Transverse colon (tissue), 4 donors: ENCODE results near the gene SPATA31D3. TPM values are rescaled to one million over a fixed set of nuclear protein-coding genes. Genes with fewer than 3 reads are reported as not detected.
"Not testable (repeated sequence)": the region's sequence is repeated elsewhere in the genome, so short reads cannot be mapped to it uniquely, and the experiment has no call there.

ENCODE experiments used
- DNase-seq: peaks from one replicate; pipeline ENCODE4 v3.0.0-alpha.2; 2019
- H3K27ac ChIP-seq, 4 donors: fragments of 200-600 bp; sonication (generic); 2 replicates each; pipeline ENCODE4 v1.5.1; 2016 to 2018; ENCODE audit warnings: inconsistent platforms in 4 of 4
- H3K27me3 ChIP-seq: fragments of 200-600 bp; sonication (generic); 2 replicates; pipeline ENCODE4 v1.5.1; 2017; ENCODE audit warnings: inconsistent platforms
- H3K36me3 ChIP-seq, 4 donors: fragments of 200-600 bp; sonication (generic); 2 replicates each; pipeline ENCODE4 v1.5.1; 2017 to 2019; ENCODE audit warnings: inconsistent platforms in 4 of 4
- H3K4me1 ChIP-seq, 4 donors: fragments of 200-600 bp; sonication (generic); 2 replicates each; pipeline ENCODE4 v1.5.1; 2017 to 2020; ENCODE audit warnings: inconsistent platforms in 4 of 4
- H3K4me3 ChIP-seq, 4 donors: fragments of 200-600 bp; sonication (generic); 1 replicate in 1 of 4; 2 replicates in 3 of 4; pipeline versions ENCODE4 v1.5.1 to v1.6.1; 2017 to 2019; ENCODE audit warnings: inconsistent platforms in 4 of 4
- H3K9me3 ChIP-seq, 2 donors: fragments of 200-600 bp; sonication (generic); 2 replicates each; pipeline ENCODE4 v1.5.1; 2017 to 2019; ENCODE audit warnings: inconsistent platforms in 2 of 2
- EP300 ChIP-seq: sonication (generic); formaldehyde crosslinking; IDR thresholded peaks from one replicate; pipeline ENCODE4 v1.6.1; 2017; ENCODE audit warnings: antibody characterized with exemption, low read depth
- POLR2A ChIP-seq: fragments of 450-650 bp; IDR thresholded peaks from one replicate; pipeline ENCODE4 v1.6.1; 2016; ENCODE audit warnings: antibody characterized with exemption, mild to moderate bottlenecking, moderate library complexity
- POLR2AphosphoS5 ChIP-seq, 3 donors: sonication (generic); formaldehyde crosslinking; IDR thresholded peaks; one replicate each; pipeline ENCODE4 v1.6.1; 2016; ENCODE audit warnings: antibody characterized with exemption in 3 of 3
- WGBS, 2 donors: methylation state at CpG; one replicate each; pipeline ENCODE4 v1.1.5; 2018; ENCODE audit warnings: low coverage in 1 of 2; 5-methylcytosine and 5-hydroxymethylcytosine counted together
- in situ Hi-C, 4 donors: fragments of 200-750 bp; cut with MboI; loops; one replicate each; pipeline versions ENCODE4 v1.15.0 to v1.15.1; 2017; ENCODE audit warnings: low sequenced_read_pairs in 3 of 4, low pct_ligation_motif_present in 1 of 4, low pct_unique_long_range_greater_than_20kb in 1 of 4
- intact Hi-C: fragments of 100-400 bp; cut with DNase I; formaldehyde crosslinking; loops from one replicate; pipeline ENCODE4 v1.15.1; 2023; ENCODE audit warnings: low total_unique reads
- total RNA-seq, 4 donors: library from RNA; depleted of rRNA; stranded (reverse); fragments of >200 nt; gene quantifications; one replicate each; pipeline ENCODE4 v1.1.0, GENCODE V29; 2016
- TF ChIP-seq, protein P1 (sequence below), 5 experiments: fragments of 200-600 bp in 3 of 5; fragments of 450-650 bp in 2 of 5; sonication (generic) in 3 of 5; IDR thresholded peaks; 1 replicate in 2 of 5; 2 replicates in 3 of 5; pipeline ENCODE4 v1.5.1; 2016 to 2017; ENCODE audit warnings: antibody characterized with exemption in 5 of 5, inconsistent platforms in 3 of 5, mild to moderate bottlenecking in 2 of 5, moderate library complexity in 1 of 5

SPATA31D3 gene
- total RNA-seq, result not detected

GRCh38 chr9:81943393-81943792, at the start of gene SPATA31D3:
SPATA31D3 (plus strand) TSS chr9:81943500; CDS start chr9:81943586, 86 bp downstream.
- H3K4me1 ChIP-seq, H3K9me3 ChIP-seq, H3K27me3 ChIP-seq, H3K4me3 ChIP-seq, in situ Hi-C loops, H3K27ac ChIP-seq, H3K36me3 ChIP-seq, DNase-seq, intact Hi-C loops: not testable (repeated sequence)
- no CpG with 5 or more reads among the region's 2 CpGs for WGBS, 2 donors

- WGBS, 2 donors, result 71 to 73% methylated on average over 1 to 3 of the region's 3 CpGs
- Histone ChIP-seq H3K36me3 (no peaks in the 10 kb centered on the region), H3K4me3 (no peak overlapping the region), H3K4me1 (peaks cover 0 to 20% (median 6%) of the 10 kb centered on the region in 4 donors), H3K27me3 (no peaks in the 10 kb centered on the region), H3K9me3 (no peaks in the 10 kb centered on the region), H3K27ac (no peak overlapping the region)
- in situ Hi-C loops, result no loop called here
- intact Hi-C loops, result loop anchor here (5.0 kb wide), 1 partner anchor 1073 kb away; no protein-coding TSS in a partner anchor
- DNase-seq, result no peak
- TF ChIP-seq, protein P1, sequence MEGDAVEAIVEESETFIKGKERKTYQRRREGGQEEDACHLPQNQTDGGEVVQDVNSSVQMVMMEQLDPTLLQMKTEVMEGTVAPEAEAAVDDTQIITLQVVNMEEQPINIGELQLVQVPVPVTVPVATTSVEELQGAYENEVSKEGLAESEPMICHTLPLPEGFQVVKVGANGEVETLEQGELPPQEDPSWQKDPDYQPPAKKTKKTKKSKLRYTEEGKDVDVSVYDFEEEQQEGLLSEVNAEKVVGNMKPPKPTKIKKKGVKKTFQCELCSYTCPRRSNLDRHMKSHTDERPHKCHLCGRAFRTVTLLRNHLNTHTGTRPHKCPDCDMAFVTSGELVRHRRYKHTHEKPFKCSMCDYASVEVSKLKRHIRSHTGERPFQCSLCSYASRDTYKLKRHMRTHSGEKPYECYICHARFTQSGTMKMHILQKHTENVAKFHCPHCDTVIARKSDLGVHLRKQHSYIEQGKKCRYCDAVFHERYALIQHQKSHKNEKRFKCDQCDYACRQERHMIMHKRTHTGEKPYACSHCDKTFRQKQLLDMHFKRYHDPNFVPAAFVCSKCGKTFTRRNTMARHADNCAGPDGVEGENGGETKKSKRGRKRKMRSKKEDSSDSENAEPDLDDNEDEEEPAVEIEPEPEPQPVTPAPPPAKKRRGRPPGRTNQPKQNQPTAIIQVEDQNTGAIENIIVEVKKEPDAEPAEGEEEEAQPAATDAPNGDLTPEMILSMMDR (IDR thresholded peaks at IDR 0.05), result no peak
- TF ChIP-seq POLR2AphosphoS5 (IDR thresholded peaks at IDR 0.05), result no peak
- no peak for TF ChIP-seq EP300
- TF ChIP-seq POLR2A, result no peak
Measured at GRCh38 chr9:81893929-81894328, 49.4 kb upstream of the SPATA31D3 start.

DNA sequence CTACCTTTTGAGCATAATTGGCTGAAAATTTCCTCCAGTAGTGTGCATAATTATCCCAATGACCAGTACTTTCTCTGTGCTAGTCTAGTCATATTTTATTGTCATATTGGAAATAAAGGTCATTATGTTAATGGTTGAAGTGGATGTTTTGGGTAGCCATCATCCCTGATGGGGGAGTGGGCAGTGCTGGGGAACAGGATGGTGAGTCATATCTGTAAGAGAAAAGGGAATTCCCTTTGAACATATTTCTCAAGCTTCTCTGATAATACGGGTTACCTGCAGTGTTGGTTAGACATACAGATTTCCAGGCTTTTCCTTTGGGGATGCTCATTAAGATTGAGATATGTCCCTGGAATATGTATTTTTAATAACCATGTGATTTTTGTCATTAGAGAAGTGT, 48.4 kb upstream of the SPATA31D3 start:
- Histone ChIP-seq H3K4me1 (peaks cover 0 to 20% (median 6%) of the 10 kb centered on the region in 4 donors), H3K9me3 (no peaks in the 10 kb centered on the region), H3K4me3 (no peak overlapping the region), H3K27ac (no peak overlapping the region), H3K36me3 (no peaks in the 10 kb centered on the region), H3K27me3 (no peaks in the 10 kb centered on the region)
- DNase-seq, result no peak
- 71 to 81% methylated on average over 1 of the region's 1 CpG for WGBS, 2 donors
- in situ Hi-C loops, result no loop called here
- intact Hi-C loops, result loop anchor here (5.0 kb wide), 1 partner anchor 1072 kb away; no protein-coding TSS in a partner anchor
- no peak for TF ChIP-seq POLR2A
- no peak for TF ChIP-seq EP300
- no peak for TF ChIP-seq POLR2AphosphoS5 (IDR thresholded peaks at IDR 0.05)
- TF ChIP-seq, protein P1 (IDR thresholded peaks at IDR 0.05), result no peak

- Histone ChIP-seq H3K27me3 (no peaks in the 10 kb centered on the region), H3K9me3 (no peaks in the 10 kb centered on the region), H3K4me3 (no peak overlapping the region), H3K4me1 (peaks cover 0 to 15% (median 6%) of the 10 kb centered on the region in 4 donors), H3K36me3 (no peaks in the 10 kb centered on the region), H3K27ac (no peak overlapping the region)
- intact Hi-C loops (no loop called here), in situ Hi-C loops (no loop called here)
- no peak for TF ChIP-seq POLR2A
- TF ChIP-seq, protein P1 (IDR thresholded peaks at IDR 0.05), result no peak
- no peak for TF ChIP-seq EP300
- TF ChIP-seq POLR2AphosphoS5 (IDR thresholded peaks at IDR 0.05), result no peak
- no peak for DNase-seq
Measured at GRCh38 chr9:81896070-81896469, 47.2 kb upstream of the SPATA31D3 start.

GRCh38 chr9:81898851-81899250, 44.4 kb upstream of the SPATA31D3 start:
- H3K27ac ChIP-seq, result no peak overlapping the region
- DNase-seq, result no peak

More at GRCh38 chr9:81898851-81899250, 44.4 kb upstream of the SPATA31D3 start:
- Histone ChIP-seq H3K27me3 (no peaks in the 10 kb centered on the region), H3K36me3 (no peaks in the 10 kb centered on the region), H3K4me1 (no peaks in the 10 kb centered on the region), H3K9me3 (no peaks in the 10 kb centered on the region), H3K4me3 (no peak overlapping the region)
- intact Hi-C loops (no loop called here), in situ Hi-C loops (no loop called here)
- TF ChIP-seq EP300, result no peak
- TF ChIP-seq, protein P1 (IDR thresholded peaks at IDR 0.05), result no peak
- 63 to 100% methylated on average over 1 of the region's 1 CpG for WGBS, 2 donors
